ENCODE measurements around the gene EIF3I.

EIF3I gene

DNA sequence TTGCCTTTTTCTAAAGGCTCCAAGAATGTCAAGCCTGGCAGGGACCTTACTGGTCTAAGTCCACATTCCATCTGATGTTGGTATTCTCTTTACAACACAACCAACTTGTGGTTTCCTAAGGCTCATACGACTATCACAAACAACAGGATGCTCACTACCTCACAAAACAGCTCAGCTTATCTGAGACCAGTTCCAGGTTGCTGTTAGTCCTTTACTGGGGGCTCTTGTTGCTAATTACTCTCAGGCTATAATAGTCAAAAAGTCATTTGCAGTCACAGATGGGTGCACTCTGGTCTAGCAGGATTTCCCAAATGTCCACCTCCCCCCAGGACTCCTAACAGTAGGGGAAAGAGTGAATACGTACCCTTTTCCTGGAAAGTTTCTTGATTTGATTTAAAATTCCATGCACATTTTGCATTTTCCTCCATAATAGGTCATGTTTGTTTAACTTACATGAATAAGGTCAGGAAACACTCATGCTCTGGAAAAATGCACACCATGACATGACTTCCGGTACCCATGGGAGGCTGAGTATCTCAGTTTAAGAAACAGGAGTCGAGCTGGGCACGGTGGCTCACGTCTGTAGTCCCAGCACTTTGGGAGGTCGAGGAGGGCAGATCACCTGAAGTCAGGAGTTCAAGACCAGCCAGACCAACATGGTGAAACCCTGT, 44.8 kb downstream of the EIF3I start:
- no peak for DNase-seq

DNA sequence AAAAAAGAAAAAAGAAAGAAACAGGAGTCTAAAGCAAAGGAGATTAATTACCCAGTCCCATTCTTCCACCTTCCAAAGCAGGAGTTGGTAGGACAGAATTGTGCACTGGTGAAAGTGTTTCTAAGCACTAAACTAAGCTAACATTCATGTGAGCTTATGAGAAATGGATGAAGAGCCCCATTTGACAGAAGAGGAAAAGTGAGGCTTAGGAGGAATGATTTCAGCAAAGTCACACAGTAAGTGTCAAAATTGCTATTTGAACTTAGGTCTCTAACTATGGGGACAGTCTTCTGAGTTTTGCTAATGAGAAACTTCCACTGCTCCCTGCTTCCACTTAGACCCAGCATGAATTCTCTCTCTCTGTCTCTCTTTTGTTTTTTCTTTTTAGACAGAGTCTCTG, 47.5 kb downstream of the EIF3I start:
- DNase-seq, result no peak

DNA sequence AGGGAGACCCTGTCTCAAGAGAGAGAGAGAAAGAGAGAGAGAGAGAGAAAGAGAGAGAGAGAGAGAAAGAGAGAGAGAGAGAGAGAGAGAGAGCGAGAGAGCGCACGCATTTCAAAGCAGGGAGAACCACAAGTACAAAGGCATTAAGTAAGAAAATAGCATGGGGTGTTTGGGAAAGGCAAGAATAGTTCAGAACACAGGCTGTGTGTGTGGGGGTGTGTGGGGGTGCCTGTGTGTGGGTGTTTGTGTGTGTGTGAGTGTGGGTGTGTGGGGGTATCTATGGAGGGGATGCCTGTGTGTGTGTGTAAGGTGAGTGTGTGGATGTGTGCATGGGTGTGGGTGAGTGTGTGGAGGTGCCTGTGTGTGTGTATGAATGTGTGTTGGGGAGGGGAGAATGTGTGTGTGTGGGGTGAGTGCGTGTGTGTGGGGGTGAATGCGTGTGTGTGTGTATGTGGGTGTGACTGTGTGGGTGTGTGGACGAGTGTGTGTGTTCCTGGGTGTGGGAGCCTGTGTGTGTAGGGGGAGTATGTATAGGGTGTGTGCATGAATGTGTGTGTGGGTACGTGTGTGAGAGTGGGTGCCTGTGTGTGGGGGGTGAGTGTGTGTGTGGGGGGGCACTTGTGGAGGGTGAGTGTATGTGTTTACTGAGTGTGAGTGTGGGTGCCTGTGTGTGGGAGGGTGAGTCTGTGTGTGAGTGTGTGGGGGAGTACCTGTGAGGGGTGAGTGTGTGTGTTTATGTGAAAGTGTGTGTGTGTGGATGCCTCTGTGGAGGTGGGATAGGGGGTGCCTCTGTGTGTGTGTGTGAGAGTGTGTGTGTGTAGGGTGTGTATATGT, 50.6 kb downstream of the EIF3I start:
- DNase-seq, result no peak

DNA sequence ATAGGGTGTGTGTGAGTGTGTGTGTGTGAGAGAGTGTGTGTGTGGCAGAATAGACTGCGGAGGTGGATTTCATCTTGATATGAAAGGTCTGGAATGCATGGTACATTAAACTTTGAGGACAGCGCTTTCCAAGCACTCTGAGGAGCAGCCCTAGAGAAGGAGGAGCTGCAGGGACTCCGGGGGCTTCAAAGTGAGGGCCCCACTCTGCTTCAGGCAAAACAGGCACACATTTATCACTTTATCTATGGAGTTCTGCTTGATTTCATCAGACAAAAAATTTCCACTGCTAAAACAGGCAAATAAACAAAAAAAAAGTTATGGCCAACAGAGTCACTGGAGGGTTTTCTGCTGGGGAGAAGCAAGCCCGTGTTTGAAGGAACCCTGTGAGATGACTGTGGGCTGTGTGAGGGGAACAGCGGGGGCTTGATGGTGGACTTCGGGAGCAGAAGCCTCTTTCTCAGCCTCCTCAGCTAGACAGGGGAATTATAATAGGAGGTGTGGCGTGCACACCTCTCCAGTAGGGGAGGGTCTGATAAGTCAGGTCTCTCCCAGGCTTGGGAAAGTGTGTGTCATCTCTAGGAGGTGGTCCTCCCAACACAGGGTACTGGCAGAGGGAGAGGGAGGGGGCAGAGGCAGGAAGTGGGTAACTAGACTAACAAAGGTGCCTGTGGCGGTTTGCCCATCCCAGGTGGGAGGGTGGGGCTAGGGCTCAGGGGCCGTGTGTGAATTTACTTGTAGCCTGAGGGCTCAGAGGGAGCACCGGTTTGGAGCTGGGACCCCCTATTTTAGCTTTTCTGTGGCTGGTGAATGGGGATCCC, 51.4 kb downstream of the EIF3I start:
- no peak for DNase-seq

DNA sequence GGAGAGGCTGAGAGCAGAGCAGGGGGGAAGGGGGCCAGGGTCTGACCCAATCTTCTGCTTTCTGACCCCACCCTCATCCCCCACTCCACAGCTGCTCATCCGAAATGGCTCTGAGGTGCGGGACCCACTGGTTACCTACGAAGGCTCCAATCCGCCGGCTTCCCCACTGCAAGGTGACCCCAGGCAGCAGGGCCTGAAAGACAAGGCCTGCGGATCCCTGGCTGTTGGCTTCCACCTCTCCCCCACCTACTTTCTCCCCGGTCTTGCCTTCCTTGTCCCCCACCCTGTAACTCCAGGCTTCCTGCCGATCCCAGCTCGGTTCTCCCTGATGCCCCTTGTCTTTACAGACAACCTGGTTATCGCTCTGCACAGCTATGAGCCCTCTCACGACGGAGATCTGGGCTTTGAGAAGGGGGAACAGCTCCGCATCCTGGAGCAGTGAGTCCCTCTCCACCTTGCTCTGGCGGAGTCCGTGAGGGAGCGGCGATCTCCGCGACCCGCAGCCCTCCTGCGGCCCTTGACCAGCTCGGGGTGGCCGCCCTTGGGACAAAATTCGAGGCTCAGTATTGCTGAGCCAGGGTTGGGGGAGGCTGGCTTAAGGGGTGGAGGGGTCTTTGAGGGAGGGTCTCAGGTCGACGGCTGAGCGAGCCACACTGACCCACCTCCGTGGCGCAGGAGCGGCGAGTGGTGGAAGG, 52.6 kb downstream of the EIF3I start:
- no peak for DNase-seq

DNA sequence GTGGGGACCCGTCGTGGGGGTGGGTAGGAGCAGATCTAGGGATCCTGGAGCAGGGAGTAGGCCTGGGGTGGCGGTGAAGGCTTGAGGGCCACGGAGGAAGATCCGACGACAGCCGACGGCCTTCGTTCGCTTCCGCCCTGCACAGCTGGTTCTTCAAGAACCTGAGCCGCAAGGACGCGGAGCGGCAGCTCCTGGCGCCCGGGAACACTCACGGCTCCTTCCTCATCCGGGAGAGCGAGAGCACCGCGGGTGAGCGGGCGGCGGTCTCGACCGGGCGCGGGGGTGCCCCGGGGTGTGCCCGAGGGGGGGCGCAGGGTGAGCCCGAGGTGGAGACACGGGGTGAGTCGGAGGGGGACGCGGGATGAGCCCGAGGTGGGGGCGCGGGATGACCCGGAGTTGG, 53.2 kb downstream of the EIF3I start:
- DNase-seq, result no peak

DNA sequence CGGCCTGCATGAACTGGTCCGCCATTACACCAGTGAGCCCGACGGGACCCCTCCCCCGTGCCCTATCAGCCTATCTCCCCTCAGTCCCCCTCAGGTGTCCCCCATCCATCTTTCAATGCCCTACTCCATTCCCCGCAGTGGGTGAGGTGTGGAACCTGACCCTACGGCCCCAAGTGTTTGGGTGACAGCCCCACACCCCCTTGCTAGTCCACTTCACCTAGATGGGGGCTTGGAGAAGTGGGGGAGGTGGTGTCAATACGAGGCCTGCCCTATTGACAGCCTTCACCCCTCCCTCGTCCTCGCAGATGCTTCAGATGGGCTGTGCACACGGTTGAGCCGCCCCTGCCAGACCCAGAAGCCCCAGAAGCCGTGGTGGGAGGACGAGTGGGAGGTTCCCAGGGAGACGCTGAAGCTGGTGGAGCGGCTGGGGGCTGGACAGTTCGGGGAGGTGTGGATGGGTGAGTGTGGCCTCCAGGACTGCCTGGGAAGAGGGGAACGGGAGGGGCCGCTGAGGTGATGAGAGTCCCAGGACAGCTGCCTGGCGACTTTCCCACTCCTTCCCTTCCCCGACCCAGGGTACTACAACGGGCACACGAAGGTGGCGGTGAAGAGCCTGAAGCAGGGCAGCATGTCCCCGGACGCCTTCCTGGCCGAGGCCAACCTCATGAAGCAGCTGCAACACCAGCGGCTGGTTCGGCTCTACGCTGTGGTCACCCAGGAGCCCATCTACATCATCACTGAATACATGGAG, 54.0 kb downstream of the EIF3I start:
- DNase-seq, result no peak
